HuH-7 (cell line): Measurements from ENCODE around the gene SLC44A1.
A peak's percentile ranks its signal among the peaks of the same experiment; 100 is the strongest.

ENCODE experiments used
- DNase-seq: peaks from one replicate; pipeline ENCODE4 v3.0.0; 2011; ENCODE audit warnings: low spot score

The SLC44A1 gene

DNA sequence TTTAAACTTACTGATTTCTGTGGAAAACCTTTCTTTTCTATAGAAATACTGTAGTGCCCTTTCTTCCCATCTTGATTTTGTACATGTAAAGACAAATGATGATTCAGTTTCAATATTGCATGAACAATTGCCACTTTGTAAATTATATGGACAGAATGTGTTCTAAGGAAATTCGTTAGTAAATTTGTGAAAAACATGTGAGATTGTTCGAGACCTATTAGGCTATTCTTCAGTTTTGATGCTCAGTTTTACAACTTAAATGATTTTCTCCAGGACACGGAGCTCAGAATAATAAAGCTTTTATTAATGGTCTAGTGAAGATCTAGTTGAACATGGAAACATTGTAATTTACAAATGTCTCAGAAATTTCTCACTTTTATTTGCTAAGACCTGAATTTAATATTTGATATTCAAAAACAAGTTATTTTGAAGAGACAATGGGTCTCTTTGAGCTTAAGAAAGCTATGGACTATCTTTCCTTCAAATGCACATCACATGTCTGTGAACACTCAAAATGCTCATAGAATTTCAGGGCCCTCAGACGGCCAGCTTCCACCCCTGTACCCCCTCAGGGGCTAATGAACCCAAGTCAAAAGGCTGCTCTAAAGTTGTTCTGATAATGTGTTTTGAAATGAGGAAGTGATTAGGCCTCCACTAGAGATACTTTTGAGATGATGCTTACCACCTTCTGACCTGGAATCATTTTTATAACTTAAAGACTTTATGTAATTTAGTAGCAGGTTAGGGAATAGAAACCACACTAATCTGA, 149.3 kb downstream of the SLC44A1 start:
- no peak for DNase-seq

GRCh38 chr9:105396441-105396840, 152.0 kb downstream of the SLC44A1 start:
- DNase-seq = no peak

- no peak for DNase-seq
Observed at GRCh38 chr9:105396901-105397300, 152.4 kb downstream of the SLC44A1 start.

DNA sequence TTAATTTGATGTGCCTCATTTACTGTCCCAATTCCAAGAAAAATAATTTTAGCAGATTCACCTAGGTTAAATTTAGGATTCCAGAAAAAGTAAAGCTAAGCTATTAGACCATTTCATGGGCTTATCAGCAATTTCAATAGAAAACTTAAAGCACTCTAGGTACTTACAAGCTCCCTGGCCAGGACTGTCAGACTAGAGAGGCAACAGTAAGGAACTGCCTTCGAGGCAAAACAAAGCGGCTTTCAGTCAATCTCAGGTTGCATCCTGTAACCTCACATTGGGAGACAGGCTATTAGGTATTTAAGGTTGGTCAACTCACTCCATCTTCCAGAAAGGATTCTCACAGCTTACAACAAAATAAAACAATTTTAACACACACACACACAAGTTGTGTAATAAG, 154.7 kb downstream of the SLC44A1 start:
- DNase-seq = no peak

- DNase-seq = no peak
Observed at GRCh38 chr9:105401651-105402050, 157.2 kb downstream of the SLC44A1 start.

- no peak for DNase-seq
Observed at GRCh38 chr9:105403552-105404248, 159.2 kb downstream of the SLC44A1 start.

- DNase-seq = no peak
Observed at GRCh38 chr9:105405514-105406131, 161.2 kb downstream of the SLC44A1 start.

DNA sequence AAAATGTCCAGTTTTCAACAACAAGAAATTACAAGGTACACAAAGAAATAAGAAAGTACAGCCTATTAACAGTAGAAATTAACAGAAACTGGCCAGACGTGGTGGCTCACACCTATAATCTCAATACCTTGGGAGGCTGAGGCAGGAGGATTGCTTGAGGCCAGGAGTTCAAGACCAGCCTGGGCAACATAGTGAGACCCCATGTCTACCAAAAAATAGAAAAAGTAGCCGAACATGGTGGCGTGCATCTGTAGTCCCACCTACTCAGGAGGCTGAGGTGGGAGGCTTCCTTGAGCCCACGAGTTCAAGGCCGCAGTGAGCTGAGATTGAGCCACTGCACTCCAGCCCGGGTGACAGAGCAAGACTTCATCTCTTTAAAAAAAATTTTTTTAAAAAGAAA, 161.9 kb downstream of the SLC44A1 start:
- no peak for DNase-seq

- peak; percentile 37 for DNase-seq
Observed at GRCh38 chr9:105413525-105413924, 169.1 kb downstream of the SLC44A1 start.

DNA sequence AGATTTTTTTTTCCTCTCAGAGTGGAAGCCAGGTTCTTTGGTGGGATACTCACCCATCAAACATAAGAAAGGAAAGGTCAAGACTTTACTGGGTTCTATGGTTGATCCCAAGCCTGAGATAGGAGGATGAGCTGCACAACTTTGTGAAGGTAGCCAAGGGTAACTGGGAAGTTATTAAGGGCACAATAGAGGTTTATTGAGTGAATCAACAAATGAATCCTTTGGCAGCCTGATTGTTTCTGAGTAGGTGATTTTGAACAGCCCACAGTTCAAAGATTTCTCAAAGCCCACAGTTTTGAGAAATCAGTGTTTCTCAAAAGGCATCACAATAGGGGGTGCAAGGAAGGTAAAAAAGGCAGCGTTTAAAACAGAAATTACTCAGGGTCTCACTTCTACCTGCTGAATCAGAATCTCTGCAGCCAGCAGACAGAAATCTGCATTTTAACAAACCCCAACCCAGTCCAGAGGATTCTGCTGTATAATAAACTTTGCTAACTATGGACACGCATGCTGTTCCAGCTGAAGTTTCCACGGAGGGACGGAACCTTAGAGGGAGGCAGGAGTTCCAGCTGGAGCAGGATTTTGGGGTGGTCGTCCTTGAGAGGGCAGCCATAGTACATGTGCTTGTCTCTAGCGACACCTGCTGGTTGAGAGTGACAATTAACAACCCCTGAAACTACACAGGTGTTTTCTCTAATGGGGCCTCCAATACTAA, 170.7 kb downstream of the SLC44A1 start:
- DNase-seq = peak; percentile 38

- no peak for DNase-seq
Observed at GRCh38 chr9:105415662-105415980, 171.2 kb downstream of the SLC44A1 start.

GRCh38 chr9:105416840-105417239, 172.4 kb downstream of the SLC44A1 start:
- no peak for DNase-seq

- peak; percentile 60 for DNase-seq
Observed at GRCh38 chr9:105418588-105419500, 174.4 kb downstream of the SLC44A1 start.

DNA sequence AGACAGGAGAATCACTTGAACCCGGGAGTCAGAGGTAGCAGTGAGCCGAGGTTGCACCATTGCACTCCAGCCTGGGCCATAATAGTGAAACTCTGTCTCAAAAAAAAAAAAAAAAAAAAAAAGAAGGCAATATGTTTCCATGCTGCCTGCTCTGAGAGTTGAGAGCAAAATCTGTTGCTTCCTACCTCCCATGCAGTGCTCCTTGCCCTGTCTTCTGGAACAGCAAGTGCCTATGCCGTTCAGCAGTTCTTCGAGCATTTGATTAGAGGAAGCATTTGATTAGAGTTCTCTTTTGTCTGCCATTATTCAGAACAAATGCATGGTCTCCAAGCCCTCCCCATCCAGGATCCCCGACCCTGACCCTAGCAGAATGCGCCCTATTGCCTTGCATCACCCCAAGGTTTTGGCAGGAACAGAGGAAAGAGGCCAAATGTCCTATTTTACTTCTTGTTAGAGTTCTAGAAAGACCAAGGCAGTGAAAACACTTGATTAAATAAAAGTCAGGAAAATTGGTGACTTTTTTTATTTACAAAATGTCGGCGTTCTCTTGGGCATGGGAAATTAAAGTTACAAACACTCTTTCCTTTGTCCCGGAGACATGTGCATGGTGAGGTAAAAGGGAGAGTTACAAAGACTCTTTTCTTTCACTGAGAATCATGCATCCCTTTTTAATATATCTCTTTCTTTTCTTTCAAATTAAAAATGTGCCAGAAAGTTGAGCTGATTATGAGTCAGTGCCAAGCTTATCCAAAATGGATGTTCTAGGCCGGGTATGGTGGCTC, 175.6 kb downstream of the SLC44A1 start:
- DNase-seq = no peak

- no peak for DNase-seq
Observed at GRCh38 chr9:105421154-105421553, 176.7 kb downstream of the SLC44A1 start.

GRCh38 chr9:105421864-105422263, 177.4 kb downstream of the SLC44A1 start:
- no peak for DNase-seq

- no peak for DNase-seq
Observed at GRCh38 chr9:105425816-105426433, 181.5 kb downstream of the SLC44A1 start.

- no peak for DNase-seq
Observed at GRCh38 chr9:105426657-105427056, 182.2 kb downstream of the SLC44A1 start.

DNA sequence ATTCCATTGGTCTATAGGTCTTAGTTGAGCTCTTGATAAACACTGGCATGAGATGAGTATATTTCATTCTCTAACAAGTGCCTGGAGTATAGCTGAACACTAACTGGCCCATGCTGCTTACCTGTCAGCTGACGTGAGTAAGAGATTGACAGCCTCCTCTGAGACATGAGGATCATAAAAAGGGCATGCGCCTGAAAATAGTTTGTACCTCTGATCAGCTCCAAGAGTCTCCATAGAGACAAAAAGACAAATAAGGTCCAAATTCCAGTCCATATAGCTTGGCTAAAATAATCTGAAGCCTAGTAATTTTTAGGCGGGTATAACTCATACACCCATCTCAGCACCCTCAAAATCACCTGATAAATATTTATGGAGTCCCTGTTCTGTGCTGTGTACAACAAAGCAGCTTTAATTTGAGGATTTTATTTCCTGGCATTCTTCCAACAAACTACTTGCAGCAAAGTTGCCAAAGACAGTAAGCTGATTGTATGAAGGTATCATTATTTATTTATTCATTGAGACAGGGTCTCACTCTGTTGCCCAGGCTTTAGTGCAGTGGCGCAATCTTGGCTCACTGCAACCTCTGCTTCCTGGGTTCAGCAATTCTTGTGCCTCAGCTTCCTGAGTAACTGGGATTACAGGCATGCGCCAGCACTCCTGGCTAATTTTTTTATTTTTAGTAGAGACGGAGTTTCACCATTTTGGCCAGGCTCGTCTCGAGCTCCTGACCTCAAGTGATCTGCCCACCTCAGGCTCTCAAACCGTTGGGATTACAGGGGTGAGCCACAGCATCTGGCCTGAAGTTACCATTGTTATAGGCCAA, 187.2 kb downstream of the SLC44A1 start:
- no peak for DNase-seq
